Endothelial cell of umbilical vein (primary cell): ENCODE data around the gene RAPGEF6. TPM values are rescaled to one million over a fixed set of nuclear protein-coding genes. Genes with fewer than 3 reads are reported as not detected.

Experiments
- BruUV-seq: library from RNA; stranded (reverse); fragments of 400-500 nt; replicated peaks from 2 replicates; lab custom pipeline; 2021; lab: Mats Ljungman, UMichigan
- CTCF ChIA-PET: fragments of 300-600, 350-600 bp; sonication (Branson Sonifier 250); formaldehyde crosslinking; loops from one replicate; lab custom pipeline; 2021; ENCODE audit warnings: antibody characterized with exemption, inconsistent platforms; lab: Charles Lee
- POLR2A ChIA-PET: fragments of 300-600, 350-600 bp; sonication (Branson Sonifier 250); formaldehyde crosslinking; loops from one replicate; lab custom pipeline; 2021; ENCODE audit warnings: antibody characterized with exemption, inconsistent platforms; lab: Charles Lee
- DNase-seq: peaks from one replicate; pipeline ENCODE4 v3.0.0-alpha.2; 2011; ENCODE audit warnings: low read depth, low spot score
- FAIRE-seq: peaks from 2 replicates; lab custom pipeline; 2011; peaks lifted over from hg19 to GRCh38; lab: Jason Lieb, UNC
- H2AFZ ChIP-seq: 2 replicates; pipeline ENCODE4 v1.6.0; 2012; ENCODE audit warnings: low read depth, low read length, control low read depth, inconsistent platforms
- H3K27ac ChIP-seq: 2 replicates; pipeline ENCODE4 v1.5.1; 2011; ENCODE audit warnings: low read depth, mild to moderate bottlenecking, control low read depth, low read length, moderate library complexity; ENCODE audit not compliant: insufficient read depth
- H3K27me3 ChIP-seq, 2 experiments: 2 replicates each; pipeline versions ENCODE4 v1.6.0 to v1.6.1; 2011; ENCODE audit warnings: low read length in 2 of 2, mixed read lengths in 1 of 2; ENCODE audit not compliant: control insufficient read depth in 2 of 2, insufficient read depth in 2 of 2
- H3K36me3 ChIP-seq, 2 experiments: 2 replicates in 1 of 2; 3 replicates in 1 of 2; pipeline ENCODE4 v1.5.1; 2011; ENCODE audit warnings: low read length in 2 of 2, mild to moderate bottlenecking in 1 of 2, moderate library complexity in 1 of 2; ENCODE audit not compliant: control insufficient read depth in 2 of 2, insufficient read depth in 2 of 2; ENCODE audit errors: extremely low read depth in 1 of 2
- H3K4me1 ChIP-seq: 3 replicates; pipeline ENCODE4 v1.5.1; 2011; ENCODE audit warnings: mild to moderate bottlenecking, low read length; ENCODE audit not compliant: control insufficient read depth, insufficient read depth; ENCODE audit errors: extremely low read depth
- H3K4me2 ChIP-seq: 2 replicates; pipeline ENCODE4 v1.6.1; 2011; ENCODE audit warnings: low read length, control low read depth, mixed read lengths; ENCODE audit not compliant: insufficient read depth
- H3K4me3 ChIP-seq, 3 experiments: fragments of 200-600 bp in 1 of 3; sonication (generic), shearing (Covaris generic) in 1 of 3; replicated peaks in 1 of 3; 2 replicates each; pipeline ENCODE4 v1.5.1; 2011 to 2016; ENCODE audit warnings: control low read depth in 3 of 3, low read length in 3 of 3, mild to moderate bottlenecking in 2 of 3, inconsistent platforms in 1 of 3, low read depth in 1 of 3, moderate library complexity in 1 of 3; ENCODE audit not compliant: insufficient read depth in 1 of 3
- H3K79me2 ChIP-seq: 2 replicates; pipeline ENCODE4 v1.6.0; 2012; ENCODE audit warnings: low read length, inconsistent platforms; ENCODE audit not compliant: control insufficient read depth, insufficient read depth
- H3K9ac ChIP-seq: replicated peaks from 2 replicates; pipeline ENCODE3; 2011; ENCODE audit warnings: low read length, control low read depth; ENCODE audit not compliant: insufficient read depth; ENCODE audit errors: extremely low read depth
- H3K9me1 ChIP-seq: replicated peaks from 3 replicates; pipeline ENCODE4 v1.6.0; 2011; ENCODE audit warnings: mild to moderate bottlenecking, low read length; ENCODE audit not compliant: control insufficient read depth, insufficient read depth; ENCODE audit errors: extremely low read depth
- H3K9me3 ChIP-seq: replicated peaks from 2 replicates; pipeline ENCODE4 v1.5.1; 2012; ENCODE audit warnings: low read length, inconsistent platforms; ENCODE audit not compliant: control insufficient read depth, insufficient read depth
- H4K20me1 ChIP-seq: replicated peaks from 2 replicates; pipeline ENCODE3; 2011; ENCODE audit warnings: mild to moderate bottlenecking, low read length; ENCODE audit not compliant: control insufficient read depth, insufficient read depth; ENCODE audit errors: extremely low read depth
- CTCF ChIP-seq, 2 donors: IDR thresholded peaks; 1 replicate in 1 of 2; 2 replicates in 1 of 2; pipeline ENCODE4 v1.5.1; 2011; ENCODE audit warnings: low read length in 2 of 2, mild to moderate bottlenecking in 2 of 2, moderate library complexity in 2 of 2, control low read depth in 1 of 2, inconsistent platforms in 1 of 2, low read depth in 1 of 2; ENCODE audit not compliant: insufficient read depth in 1 of 2; ENCODE audit errors: extremely low read depth in 1 of 2
- FOS ChIP-seq: IDR thresholded peaks from 2 replicates; pipeline ENCODE4 v1.6.1; 2011; ENCODE audit warnings: mild to moderate bottlenecking, low read length, moderate library complexity, borderline replicate concordance; ENCODE audit not compliant: insufficient read depth
- JUN ChIP-seq: IDR thresholded peaks from 2 replicates; pipeline ENCODE4 v1.6.1; 2011; ENCODE audit warnings: borderline replicate concordance, low read depth; ENCODE audit not compliant: insufficient read length, insufficient read depth
- MYC ChIP-seq: IDR thresholded peaks from one replicate; pipeline ENCODE4 v1.6.1; 2011; ENCODE audit warnings: mild to moderate bottlenecking, low read depth, low read length
- POLR2A ChIP-seq: IDR thresholded peaks from 2 replicates; pipeline ENCODE4 v1.6.1; 2012; ENCODE audit warnings: low read depth, mild to moderate bottlenecking, control low read depth, low read length
- dilution Hi-C: fragments of 300-500 bp; cut with MboI; formaldehyde crosslinking; loops from one replicate; pipeline ENCODE4 v1.15.0; 2019; ENCODE audit warnings: low sequenced_read_pairs; ENCODE audit not compliant: extremely low pct_ligation_motif_present
- intact Hi-C: fragments of 100-400 bp; cut with micrococcal nuclease; formaldehyde crosslinking; loops from one replicate; pipeline ENCODE4 v1.10.0; 2022
- polyA plus RNA-seq, 4 experiments: library from polyadenylated mRNA; depleted of rRNA in 3 of 4; stranded (reverse) in 3 of 4; unstranded in 1 of 4; fragments of >200 nt; gene quantifications; 2 replicates each; pipeline versions ENCODE4 v1.2.1 to v1.2.3, GENCODE V29; 2011 to 2012; ENCODE audit warnings: missing spikeins in 1 of 4
- total RNA-seq: library from RNA; stranded (reverse); gene quantifications from 2 replicates; pipeline ENCODE4 v1.2.3, GENCODE V29; 2021

Gene RAPGEF6
- total and polyA plus RNA-seq, 2 donors (not counting 3 experiments of a cell fraction or from before 2014, with no cell fraction given): 3.5 to 17.5 TPM

- Histone ChIP-seq H2AFZ (no peak overlapping the region), H3K9me3 (no peaks in the 10 kb centered on the region), H3K27me3 (no peaks in the 10 kb centered on the region), H3K9ac (no peak overlapping the region), H4K20me1 (no peaks in the 10 kb centered on the region), H3K4me1 (peaks cover 11% of the 10 kb centered on the region), H3K36me3 (peaks cover 2 to 4% of the 10 kb centered on the region in 2 experiments), H3K4me3 (no peak overlapping the region), H3K27ac (no peak overlapping the region), H3K9me1 (no peaks in the 10 kb centered on the region), H3K4me2 (no peak overlapping the region), H3K79me2 (no peaks in the 10 kb centered on the region)
- ChIA-PET POLR2A (no interaction called here), CTCF (interaction anchor here (1.3 to 3.0 kb wide), 3 partner anchors 51 to 368 kb away, joined by 3 to 17 read pairs (median 7); no protein-coding TSS in a partner anchor)
- intact Hi-C loops (no loop called here), dilution Hi-C loops (no loop called here)
- FAIRE-seq (no peak), DNase-seq (peak; percentile 29)
- TF ChIP-seq FOS: peak; percentile 63
- TF ChIP-seq JUN: no peak
- no peak for TF ChIP-seq MYC
- TF ChIP-seq POLR2A: no peak
- TF ChIP-seq CTCF (IDR thresholded peaks at IDR 0.05; ENCODE audit: extremely low read depth in 1 of 2, insufficient read depth in 1 of 2, low read depth in 1 of 2, low read length in 2 of 2): no peak
- BruUV-seq: no TSS peak
Observed at GRCh38 chr5:131640043-131640856, 5.2 kb upstream of the RAPGEF6 start.
